ENCODE measurements around the gene ARHGAP6.

Gene ARHGAP6, protein sequence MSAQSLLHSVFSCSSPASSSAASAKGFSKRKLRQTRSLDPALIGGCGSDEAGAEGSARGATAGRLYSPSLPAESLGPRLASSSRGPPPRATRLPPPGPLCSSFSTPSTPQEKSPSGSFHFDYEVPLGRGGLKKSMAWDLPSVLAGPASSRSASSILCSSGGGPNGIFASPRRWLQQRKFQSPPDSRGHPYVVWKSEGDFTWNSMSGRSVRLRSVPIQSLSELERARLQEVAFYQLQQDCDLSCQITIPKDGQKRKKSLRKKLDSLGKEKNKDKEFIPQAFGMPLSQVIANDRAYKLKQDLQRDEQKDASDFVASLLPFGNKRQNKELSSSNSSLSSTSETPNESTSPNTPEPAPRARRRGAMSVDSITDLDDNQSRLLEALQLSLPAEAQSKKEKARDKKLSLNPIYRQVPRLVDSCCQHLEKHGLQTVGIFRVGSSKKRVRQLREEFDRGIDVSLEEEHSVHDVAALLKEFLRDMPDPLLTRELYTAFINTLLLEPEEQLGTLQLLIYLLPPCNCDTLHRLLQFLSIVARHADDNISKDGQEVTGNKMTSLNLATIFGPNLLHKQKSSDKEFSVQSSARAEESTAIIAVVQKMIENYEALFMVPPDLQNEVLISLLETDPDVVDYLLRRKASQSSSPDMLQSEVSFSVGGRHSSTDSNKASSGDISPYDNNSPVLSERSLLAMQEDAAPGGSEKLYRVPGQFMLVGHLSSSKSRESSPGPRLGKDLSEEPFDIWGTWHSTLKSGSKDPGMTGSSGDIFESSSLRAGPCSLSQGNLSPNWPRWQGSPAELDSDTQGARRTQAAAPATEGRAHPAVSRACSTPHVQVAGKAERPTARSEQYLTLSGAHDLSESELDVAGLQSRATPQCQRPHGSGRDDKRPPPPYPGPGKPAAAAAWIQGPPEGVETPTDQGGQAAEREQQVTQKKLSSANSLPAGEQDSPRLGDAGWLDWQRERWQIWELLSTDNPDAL (N-terminal part only)

GRCh38 chrX:11665168-11666111 is at the start of gene ARHGAP6:
ARHGAP6 (minus strand) TSS chrX:11665920; CDS start chrX:11664828, 1,092 bp downstream.
- DNase-seq, result no peak

- DNase-seq, result no peak
Observed at GRCh38 chrX:11704725-11705495, 39.2 kb upstream of the ARHGAP6 start.

- DNase-seq, result no peak
Observed at GRCh38 chrX:11703855-11704254, 38.1 kb upstream of the ARHGAP6 start.

DNA sequence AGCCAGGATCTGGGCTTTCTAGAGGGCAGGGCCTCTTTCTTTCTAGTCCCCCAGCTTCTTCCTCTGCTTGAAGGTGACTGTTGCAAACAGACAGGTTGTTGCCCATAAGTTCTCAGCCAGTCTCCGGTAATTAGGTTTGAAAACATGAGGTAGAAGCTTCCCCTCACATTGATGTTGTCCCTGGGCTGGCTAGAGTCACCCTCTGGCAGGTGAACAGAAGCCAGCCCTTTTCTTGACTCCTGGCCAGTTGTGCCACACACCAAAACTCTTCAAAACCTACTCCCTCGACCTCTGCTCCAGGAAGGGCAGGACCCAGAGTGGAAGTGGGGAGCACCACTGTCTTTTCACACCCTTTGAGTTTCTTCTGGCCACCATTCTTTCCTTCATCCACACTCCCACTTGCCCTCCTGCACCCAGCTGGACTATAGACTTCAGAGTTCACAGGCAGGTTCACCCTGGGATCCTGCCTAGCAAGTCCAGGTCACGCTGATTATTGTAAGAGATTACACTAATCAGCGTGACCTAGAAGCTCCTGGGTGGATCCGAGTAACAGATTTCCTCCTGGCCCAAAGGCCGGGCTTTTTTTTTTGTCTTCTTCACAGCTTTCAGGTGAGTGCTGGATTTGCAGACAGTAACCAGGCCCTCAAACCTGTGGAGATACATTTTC is 37.4 kb upstream of the ARHGAP6 start:
- no peak for DNase-seq

- DNase-seq, result no peak
Observed at GRCh38 chrX:11702420-11702819, 36.7 kb upstream of the ARHGAP6 start.

- no peak for DNase-seq
Observed at GRCh38 chrX:11698702-11699101, 33.0 kb upstream of the ARHGAP6 start.

DNA sequence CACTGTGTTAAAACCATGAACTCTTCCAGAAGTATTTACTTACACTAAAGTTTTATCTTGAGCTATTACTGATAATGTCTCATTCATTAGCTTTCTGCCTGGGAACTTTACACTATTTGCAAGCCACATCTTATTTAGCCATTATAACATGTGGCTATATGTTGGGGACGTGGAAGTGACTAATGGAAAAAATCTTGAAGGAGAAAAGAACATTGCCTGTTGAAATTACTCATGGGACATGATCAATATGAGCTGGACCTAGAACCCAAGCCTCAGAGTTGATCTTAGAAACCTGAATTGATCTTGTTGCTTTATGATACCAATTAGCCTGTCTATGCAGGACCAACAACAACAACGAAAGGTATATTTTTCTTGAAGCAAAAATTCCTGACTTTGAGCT is 22.5 kb upstream of the ARHGAP6 start:
- no peak for DNase-seq

DNA sequence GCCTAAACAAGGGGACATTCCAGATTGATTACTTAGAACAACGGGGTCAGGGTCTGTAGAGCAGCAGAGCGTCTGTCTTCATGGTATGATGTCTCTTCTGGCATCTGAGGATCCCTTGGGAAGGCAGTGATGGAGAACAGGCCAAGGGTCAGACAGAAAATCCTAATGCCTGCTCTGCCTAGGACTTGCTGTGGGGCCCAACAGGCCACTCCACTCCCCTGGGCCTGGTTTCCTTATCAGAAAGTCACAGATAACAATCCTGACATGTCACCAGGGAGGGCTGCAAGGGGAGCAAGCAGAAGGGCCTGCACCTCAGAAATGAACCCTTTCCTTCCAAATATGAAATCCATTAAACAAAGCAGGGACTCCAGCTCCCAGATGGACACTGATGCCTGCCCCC is 21.4 kb upstream of the ARHGAP6 start:
- no peak for DNase-seq

DNA sequence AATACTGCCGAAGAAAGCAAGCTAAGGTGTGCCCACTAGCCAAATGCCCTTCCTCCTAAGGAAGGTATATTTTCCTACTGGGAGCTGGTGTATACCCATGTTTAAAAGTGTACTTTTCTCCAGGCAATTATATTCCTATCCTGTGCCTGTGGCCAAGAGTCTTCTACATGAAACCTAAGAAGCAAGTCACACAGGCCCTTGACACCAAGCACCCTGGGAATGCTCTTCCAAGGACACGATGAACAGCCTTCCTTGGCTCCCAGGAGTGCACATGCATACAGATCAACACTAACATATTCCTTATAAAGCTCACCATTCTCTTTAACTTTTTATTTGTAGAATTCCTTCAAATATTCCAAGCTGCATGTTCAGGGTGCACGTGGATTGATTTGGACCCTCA is 17.3 kb upstream of the ARHGAP6 start:
- no peak for DNase-seq

DNA sequence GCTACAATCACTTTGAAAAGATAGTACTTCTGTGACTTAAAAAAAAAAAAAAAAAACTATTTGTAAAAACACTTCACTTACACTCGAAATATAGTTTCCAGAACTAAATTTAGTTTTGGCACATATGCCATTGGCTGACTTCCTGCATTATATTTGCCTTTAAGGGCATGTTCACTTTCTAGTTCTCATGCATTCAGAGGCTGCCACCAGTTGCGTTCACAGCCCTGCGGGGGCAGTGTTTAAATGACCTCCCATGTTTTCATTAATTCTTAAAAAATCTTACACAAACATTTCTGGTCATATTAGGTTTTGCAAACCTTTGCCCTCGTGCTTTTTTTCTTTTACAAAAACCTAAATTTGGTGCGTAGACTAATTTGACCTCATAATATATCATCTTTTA is 12.4 kb upstream of the ARHGAP6 start:
- no peak for DNase-seq

DNA sequence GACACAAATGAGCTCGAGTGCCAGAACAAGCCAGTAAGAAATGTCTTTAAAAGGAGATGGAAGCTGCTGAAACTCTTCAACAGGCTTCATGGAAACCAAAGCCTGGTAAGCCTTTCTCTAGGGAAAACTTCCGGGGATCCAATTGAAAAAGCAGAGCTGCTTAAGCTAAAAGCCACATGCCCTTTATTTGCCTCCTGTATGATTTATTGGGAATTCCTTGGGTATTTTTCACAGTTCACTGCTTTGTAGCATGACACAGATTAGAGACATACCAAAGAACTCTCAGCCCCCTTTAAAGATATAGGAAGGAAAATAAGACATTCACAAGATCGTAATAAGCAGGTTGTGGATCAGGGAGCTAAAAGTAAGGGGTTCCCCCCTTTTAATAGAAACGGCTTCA is 6.5 kb upstream of the ARHGAP6 start:
- no peak for DNase-seq

GRCh38 chrX:11670316-11670715 is 4.6 kb upstream of the ARHGAP6 start:
- no peak for DNase-seq

DNA sequence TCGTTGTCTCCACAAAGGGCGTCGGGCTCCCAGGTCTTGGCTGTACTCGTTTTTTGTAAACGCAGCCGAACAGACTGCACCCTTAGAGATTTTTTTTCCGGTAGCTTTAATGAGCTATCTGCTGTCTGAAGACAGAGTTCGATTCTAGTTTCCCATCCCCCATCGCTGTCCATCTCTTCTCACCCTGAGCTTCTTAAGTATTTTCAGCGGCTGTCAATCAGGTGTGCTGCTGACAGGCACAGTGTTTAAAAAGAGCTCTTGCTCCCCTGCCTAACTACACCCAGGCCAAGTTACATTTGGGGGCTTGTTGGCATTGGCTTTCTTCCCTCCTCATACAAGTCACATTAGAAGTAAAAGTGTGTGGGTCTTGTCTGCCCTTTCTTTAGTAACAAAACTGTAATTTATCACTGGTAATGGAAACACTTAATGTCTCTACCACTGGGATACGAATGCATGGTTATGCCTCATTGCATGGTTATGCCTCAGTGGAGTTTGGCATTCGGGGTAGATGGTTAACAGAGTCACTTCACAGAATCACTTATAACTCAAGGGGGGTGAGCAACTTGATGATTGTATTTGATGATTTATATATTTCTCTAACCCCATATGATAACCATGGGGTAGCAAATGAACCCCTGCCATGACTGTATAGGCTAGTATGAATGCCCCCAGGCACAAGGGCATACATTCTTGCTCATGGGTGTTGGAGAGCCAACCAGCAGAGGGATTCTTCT is 1.4 kb upstream of the ARHGAP6 start:
- no peak for DNase-seq

- no peak for DNase-seq
Observed at GRCh38 chrX:11666164-11666563, 444 bp upstream of the ARHGAP6 start.

DNA sequence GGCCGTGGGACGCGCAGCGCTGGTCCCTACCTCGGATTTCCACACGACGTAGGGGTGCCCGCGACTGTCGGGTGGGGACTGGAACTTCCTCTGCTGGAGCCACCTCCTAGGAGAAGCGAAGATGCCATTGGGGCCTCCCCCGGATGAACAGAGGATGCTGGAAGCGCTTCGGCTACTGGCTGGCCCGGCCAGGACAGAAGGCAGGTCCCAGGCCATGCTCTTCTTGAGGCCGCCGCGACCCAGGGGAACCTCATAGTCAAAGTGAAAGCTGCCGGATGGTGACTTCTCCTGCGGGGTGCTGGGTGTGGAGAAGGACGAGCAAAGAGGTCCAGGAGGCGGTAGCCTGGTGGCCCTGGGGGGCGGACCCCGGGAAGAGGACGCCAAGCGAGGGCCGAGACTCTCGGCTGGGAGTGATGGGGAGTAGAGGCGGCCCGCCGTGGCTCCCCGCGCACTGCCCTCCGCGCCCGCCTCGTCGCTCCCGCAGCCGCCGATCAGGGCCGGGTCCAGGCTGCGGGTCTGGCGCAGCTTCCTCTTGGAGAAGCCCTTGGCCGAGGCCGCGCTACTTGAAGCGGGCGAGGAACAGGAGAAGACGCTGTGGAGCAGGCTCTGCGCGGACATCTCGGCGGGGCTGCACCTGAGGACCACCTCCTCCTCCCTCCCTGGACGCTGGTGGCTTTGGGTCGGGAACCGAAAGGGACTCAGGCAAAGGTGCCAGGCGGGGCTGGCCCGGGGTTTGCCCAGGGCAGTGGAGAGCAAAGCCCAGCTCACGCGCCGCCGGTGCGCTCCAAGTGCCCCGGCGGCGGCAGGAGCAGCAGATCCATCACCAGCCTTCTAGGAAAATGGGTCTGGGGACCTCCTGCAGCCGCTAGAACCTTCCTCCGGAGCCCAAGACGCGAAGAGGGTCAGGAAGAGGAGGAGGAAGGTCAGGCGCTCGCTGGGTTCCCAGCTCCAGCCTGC is 1.2 kb downstream of the ARHGAP6 start:
- no peak for DNase-seq

- no peak for DNase-seq
Observed at GRCh38 chrX:11663875-11664210, 1.9 kb downstream of the ARHGAP6 start.

DNA sequence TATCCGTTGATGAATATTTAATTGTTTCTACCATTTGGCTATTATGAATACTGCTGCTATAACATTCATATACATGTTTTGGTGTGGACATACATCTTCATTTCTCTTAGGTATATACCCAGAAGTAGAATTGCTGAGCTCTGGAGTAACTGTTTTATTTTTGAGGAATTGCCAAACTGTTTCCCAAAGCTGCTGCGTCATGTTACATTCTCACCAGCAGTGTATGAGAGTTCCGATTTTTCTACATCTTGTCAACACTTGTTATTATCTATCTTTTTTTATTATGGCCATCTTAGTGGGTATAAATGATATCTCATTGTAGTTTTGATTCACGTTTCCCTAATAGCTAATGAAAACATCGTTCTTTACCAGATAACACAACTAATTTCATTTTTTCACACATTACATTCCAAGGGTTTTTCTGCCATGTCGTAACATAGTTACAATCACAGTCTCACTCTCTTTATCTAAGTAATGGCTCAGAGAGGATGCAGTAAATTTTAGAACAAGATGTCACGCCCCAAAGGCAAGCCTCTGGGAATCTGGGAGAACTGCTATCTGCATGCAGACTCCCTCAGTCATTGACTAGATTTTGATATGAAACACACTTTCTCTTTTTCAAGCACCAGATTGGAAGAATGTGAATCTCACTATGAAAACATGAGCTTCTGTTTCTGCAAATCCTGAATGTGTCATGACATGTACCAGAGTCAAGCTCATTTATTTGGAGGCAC is 10.3 kb downstream of the ARHGAP6 start:
- DNase-seq, result no peak

DNA sequence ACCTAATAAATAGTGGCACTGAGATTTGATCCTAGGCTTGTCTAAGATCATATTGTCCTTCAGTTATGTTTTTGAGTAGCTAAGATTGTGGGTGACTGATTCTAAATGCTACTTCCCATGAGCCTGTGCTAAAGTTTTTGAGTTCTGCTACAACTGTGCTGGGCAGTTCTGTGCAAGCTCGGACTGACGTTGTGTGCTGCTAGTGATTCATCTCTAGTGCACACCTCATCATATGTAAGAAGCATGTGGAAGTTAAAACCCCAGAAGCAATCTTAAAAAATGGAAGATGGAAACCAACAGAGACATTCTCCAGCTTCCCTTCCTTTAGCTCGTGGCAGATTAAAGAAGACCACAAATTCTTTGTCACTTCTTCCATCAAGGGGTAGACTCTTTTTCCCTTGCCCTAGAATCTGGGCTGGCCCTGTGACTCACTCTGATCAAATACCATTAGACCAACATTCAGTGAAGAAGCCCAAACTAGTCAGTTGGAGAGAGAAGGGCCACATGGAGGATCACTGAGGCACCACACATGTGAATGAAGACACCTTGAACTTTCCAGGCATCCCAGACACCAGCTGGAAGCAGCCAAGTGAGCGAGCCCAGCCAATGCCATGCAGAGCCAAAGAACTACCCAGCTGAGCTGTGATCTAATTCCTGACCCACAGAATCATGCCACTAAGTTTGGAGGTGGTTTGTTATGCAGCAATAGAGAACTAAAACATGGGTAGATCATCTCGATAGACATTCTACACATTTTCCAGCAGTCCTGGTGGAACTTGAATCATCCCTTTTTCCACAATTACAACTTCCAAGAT is 16.8 kb downstream of the ARHGAP6 start:
- no peak for DNase-seq

Data from cortex of kidney (tissue), 1 donor.